ENCODE data around the gene CLCNKB. TPM values are rescaled to one million over a fixed set of nuclear protein-coding genes. Genes with fewer than 3 reads are reported as not detected.

CLCNKB gene
- total RNA-seq, 1 donor from 2014 or later = not detected

DNA sequence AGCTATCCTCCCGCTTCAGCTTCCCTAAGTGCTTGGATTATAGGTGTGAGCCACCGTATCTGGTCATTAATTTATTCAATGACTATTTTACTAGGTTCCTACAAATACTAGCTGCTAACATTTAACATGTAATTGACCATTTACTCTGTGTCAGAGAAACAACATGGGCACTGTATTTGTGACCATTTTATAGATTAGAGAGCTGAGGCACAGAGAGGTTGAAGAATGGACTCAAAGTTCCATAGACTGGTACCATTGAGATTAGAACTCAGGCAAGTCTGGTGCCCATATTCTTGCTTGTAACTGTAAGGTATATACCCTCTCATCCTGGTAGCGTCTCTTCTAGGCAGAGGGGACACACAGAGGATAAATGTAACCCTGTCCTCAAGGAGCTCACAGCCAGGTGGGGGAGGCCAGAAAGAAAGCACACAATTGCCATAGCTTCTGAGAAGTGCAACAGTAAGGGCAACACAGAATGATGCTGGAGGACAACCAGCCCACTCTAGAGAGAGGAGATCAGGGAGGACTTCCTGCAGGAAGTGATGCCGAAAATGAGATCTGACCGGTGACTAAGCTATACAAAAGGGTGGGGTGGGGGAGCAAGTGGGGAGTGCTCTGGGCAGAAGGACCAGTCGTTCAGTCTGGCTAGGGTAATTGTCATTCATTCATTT is 35.8 kb upstream of the CLCNKB start:
- Mint-ChIP-seq H3K27me3 (ENCODE audit: unreplicated experiment) (peaks cover 5% of the 10 kb centered on the region), H3K9me3 (ENCODE audit: unreplicated experiment) (peaks cover 3% of the 10 kb centered on the region), H3K4me1 (ENCODE audit: low read depth, unreplicated experiment) (no peaks in the 10 kb centered on the region), H3K27ac (ENCODE audit: unreplicated experiment) (peak overlapping the region; percentile 2), H3K4me3 (ENCODE audit: unreplicated experiment) (no peak overlapping the region), H3K36me3 (ENCODE audit: unreplicated experiment) (no peaks in the 10 kb centered on the region)
- DNase-seq = no peak
- TF ChIP-seq, protein P1, sequence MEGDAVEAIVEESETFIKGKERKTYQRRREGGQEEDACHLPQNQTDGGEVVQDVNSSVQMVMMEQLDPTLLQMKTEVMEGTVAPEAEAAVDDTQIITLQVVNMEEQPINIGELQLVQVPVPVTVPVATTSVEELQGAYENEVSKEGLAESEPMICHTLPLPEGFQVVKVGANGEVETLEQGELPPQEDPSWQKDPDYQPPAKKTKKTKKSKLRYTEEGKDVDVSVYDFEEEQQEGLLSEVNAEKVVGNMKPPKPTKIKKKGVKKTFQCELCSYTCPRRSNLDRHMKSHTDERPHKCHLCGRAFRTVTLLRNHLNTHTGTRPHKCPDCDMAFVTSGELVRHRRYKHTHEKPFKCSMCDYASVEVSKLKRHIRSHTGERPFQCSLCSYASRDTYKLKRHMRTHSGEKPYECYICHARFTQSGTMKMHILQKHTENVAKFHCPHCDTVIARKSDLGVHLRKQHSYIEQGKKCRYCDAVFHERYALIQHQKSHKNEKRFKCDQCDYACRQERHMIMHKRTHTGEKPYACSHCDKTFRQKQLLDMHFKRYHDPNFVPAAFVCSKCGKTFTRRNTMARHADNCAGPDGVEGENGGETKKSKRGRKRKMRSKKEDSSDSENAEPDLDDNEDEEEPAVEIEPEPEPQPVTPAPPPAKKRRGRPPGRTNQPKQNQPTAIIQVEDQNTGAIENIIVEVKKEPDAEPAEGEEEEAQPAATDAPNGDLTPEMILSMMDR (IDR thresholded peaks at IDR 0.05; ENCODE audit: partially characterized antibody, unreplicated experiment) = no peak

DNA sequence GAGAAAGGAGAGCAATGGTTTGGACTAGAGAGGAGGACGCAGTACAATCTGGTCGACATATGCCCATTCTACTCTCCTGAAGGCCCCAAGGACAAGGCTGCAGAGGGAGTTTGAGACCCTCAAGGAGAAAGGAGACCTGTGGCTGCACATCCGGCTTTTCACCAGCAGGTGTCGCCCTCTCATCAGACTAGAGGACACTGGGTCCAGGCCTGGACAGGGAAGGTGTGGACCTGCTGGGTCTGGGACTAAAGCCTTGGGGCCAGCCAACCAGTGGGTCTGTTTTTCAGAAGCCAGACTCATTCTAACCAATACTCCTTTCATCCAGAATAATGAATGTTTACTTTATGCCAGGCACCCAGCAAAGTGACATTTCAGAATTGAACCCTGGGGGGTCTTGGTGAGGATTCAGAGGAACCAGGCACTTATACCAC is 34.5 kb upstream of the CLCNKB start:
- peaks cover 5% of the 10 kb centered on the region for H3K27me3 Mint-ChIP-seq (ENCODE audit: unreplicated experiment)
- H3K4me3 Mint-ChIP-seq (ENCODE audit: unreplicated experiment) = no peak overlapping the region
- TF ChIP-seq, protein P1 (IDR thresholded peaks at IDR 0.05; ENCODE audit: partially characterized antibody, unreplicated experiment) = peak; percentile 98

DNA sequence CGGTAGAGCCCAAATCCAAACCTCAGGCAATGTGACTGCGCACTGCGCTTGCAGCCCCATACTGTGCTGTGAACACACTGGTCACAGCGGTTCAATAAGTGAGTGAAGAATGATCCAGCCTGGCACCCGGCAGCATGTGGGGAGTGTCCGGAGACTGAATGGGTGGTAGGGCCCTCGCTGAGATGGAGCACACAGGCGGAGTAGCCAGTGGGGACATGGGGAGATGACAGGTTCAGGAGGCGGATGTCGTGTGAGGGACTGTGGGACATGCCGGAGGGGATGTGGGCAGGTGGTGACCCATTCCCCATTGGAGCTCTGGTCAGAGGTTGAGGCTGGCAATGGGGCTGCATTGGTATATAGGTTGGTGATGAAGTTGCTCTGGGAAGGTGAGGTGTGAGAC is 33.9 kb upstream of the CLCNKB start:
- DNase-seq = no peak
- Mint-ChIP-seq H3K4me1 (ENCODE audit: low read depth, unreplicated experiment) (peaks cover 1% of the 10 kb centered on the region), H3K4me3 (ENCODE audit: unreplicated experiment) (no peak overlapping the region), H3K36me3 (ENCODE audit: unreplicated experiment) (no peaks in the 10 kb centered on the region), H3K27ac (ENCODE audit: unreplicated experiment) (no peak overlapping the region), H3K27me3 (ENCODE audit: unreplicated experiment) (peaks cover 4% of the 10 kb centered on the region), H3K9me3 (ENCODE audit: unreplicated experiment) (peaks cover 3% of the 10 kb centered on the region)
- TF ChIP-seq, protein P1 (IDR thresholded peaks at IDR 0.05; ENCODE audit: partially characterized antibody, unreplicated experiment) = no peak

More for the DNA sequence above, 34.5 kb upstream of the CLCNKB start:
- peaks cover 3% of the 10 kb centered on the region for H3K9me3 Mint-ChIP-seq (ENCODE audit: unreplicated experiment)
- peak; percentile 93 for DNase-seq
- H3K27ac Mint-ChIP-seq (ENCODE audit: unreplicated experiment) = no peak overlapping the region
- no peaks in the 10 kb centered on the region for H3K4me1 Mint-ChIP-seq (ENCODE audit: low read depth, unreplicated experiment)
- no peaks in the 10 kb centered on the region for H3K36me3 Mint-ChIP-seq (ENCODE audit: unreplicated experiment)

DNA sequence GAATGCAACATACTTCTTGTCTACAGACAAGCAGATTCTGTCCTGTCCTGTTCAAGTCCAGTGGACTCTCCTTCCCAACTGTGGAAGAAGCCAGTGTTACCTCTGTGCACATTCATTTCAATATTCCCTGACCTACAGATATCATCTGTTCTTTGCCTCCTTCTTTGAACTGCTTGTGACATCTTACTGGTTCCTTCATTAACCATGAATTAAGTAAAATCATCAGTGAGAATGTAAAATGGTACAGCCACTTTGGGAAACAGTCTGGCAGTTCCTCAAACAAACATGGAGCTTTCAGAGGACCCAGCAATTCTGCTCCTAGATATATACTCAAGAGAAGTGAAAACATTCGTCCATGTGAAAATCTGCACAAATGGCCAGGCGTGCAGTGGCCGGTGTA is 32.7 kb upstream of the CLCNKB start:
- TF ChIP-seq, protein P1 (IDR thresholded peaks at IDR 0.05; ENCODE audit: partially characterized antibody, unreplicated experiment) = no peak
- peaks cover 5% of the 10 kb centered on the region for H3K9me3 Mint-ChIP-seq (ENCODE audit: unreplicated experiment)

DNA sequence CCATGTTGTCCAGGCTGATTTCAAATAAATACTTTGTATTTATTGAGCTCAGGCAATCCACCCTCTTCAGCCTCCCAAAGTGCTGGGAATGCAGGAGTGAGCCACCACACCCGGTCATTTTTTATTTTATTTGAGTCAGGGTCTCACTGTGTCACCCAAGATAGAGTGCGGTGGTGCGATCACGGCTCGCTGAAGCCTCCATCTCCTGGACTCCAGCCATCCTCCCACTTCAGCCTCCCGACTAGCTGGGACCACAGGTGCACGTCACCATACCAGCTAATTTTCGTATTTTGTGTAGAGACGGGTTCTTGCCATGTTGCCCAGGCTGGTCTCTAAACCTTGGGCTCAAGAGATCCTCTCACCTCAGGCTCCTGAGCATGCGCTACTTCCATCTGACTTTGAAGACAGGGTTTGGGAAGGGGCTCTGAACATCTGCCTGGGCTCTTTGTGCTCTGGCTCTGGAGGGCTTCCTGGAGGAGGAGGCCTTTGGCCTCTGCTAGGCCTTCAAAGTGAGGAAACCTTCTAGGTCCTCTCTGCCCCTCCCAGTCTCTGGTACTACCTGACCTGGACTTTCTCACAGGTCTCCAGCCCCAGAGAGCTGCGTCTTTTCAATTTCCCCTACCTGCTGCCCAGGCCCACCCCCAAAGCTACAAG is 31.5 kb upstream of the CLCNKB start:
- H3K4me1 Mint-ChIP-seq (ENCODE audit: low read depth, unreplicated experiment) = peaks cover 1% of the 10 kb centered on the region
- no peaks in the 10 kb centered on the region for H3K36me3 Mint-ChIP-seq (ENCODE audit: unreplicated experiment)
- TF ChIP-seq, protein P1 (IDR thresholded peaks at IDR 0.05; ENCODE audit: partially characterized antibody, unreplicated experiment) = no peak
- no peak overlapping the region for H3K4me3 Mint-ChIP-seq (ENCODE audit: unreplicated experiment)
- H3K27ac Mint-ChIP-seq (ENCODE audit: unreplicated experiment) = no peak overlapping the region
- H3K9me3 Mint-ChIP-seq (ENCODE audit: unreplicated experiment) = peaks cover 5% of the 10 kb centered on the region
- peaks cover 5% of the 10 kb centered on the region for H3K27me3 Mint-ChIP-seq (ENCODE audit: unreplicated experiment)
- DNase-seq = no peak

More for the DNA sequence above, 32.7 kb upstream of the CLCNKB start:
- no peak for DNase-seq
- no peaks in the 10 kb centered on the region for H3K36me3 Mint-ChIP-seq (ENCODE audit: unreplicated experiment)
- H3K27me3 Mint-ChIP-seq (ENCODE audit: unreplicated experiment) = peaks cover 3% of the 10 kb centered on the region
- no peak overlapping the region for H3K27ac Mint-ChIP-seq (ENCODE audit: unreplicated experiment)
- no peak overlapping the region for H3K4me3 Mint-ChIP-seq (ENCODE audit: unreplicated experiment)
- peaks cover 1% of the 10 kb centered on the region for H3K4me1 Mint-ChIP-seq (ENCODE audit: low read depth, unreplicated experiment)
